Stimulated activated naive CD8-positive, alpha-beta T cell treated with anti-CD3 and anti-CD28 coated beads, Interleukin-15, Interleukin-2, amounts not matched to agents 100 ng/mL and 50 ng/mL, for 24 hours (primary cell): ENCODE results near the gene NIFK.

Experiments
- H3K27ac Mint-ChIP-seq: one replicate; pipeline ENCODE4 v1.8.0; 2021; ENCODE audit warnings: mild to moderate bottlenecking, mixed read lengths
- H3K27me3 Mint-ChIP-seq: one replicate; pipeline ENCODE4 v1.8.0; 2021; ENCODE audit warnings: mixed read lengths
- H3K36me3 Mint-ChIP-seq: one replicate; pipeline ENCODE4 v1.8.0; 2021; ENCODE audit warnings: low read depth, mixed read lengths
- H3K4me1 Mint-ChIP-seq: one replicate; pipeline ENCODE4 v1.8.0; 2021; ENCODE audit warnings: low read depth, mixed read lengths
- H3K4me3 Mint-ChIP-seq: one replicate; pipeline ENCODE4 v1.8.0; 2021; ENCODE audit warnings: mild to moderate bottlenecking, mixed read lengths
- H3K9me3 Mint-ChIP-seq: one replicate; pipeline ENCODE4 v1.8.0; 2021; ENCODE audit warnings: mixed read lengths

NIFK gene

DNA sequence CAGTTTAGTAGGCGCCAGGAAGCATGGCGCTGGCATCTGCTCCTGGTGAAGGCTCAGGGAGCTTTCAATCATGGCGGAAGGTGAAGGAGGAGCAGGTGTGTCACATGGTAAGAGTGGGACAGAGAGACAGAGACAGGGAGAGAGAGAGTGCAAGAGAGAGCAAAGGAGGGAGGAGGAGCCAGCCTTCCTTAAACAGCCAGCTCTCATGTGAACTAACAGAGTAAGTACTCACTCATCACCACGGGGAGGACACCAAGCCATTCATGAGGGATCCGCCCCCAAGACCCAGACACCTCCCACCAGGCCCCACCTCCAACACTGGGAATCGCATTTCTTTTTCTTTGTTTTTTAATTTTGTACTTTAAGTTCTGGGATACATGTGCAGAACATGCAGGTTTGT, 46.6 kb downstream of the NIFK start:
- Mint-ChIP-seq H3K4me1 (no peaks in the 10 kb centered on the region), H3K36me3 (no peaks in the 10 kb centered on the region), H3K9me3 (no peaks in the 10 kb centered on the region), H3K27ac (no peak overlapping the region), H3K27me3 (no peaks in the 10 kb centered on the region), H3K4me3 (no peak overlapping the region)

DNA sequence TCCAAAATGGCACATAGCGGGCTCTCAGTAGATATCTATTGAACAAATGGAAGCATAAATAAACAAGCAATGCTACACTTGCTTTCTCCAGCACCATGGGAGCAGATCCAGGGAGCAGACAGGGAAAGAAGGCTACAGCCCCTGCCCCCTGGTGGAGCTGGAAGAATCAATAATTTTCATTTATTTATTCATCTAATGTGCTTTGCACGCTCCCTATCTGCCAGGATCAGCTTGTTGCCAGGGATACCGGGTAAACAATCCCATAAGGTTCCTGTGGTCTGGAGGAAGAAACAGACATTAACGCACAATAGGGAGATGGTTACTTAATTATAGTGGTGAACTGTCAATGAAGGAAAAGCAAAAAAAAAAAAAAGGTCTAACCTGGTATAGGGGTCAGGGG, 47.3 kb downstream of the NIFK start:
- H3K4me3 Mint-ChIP-seq: no peak overlapping the region
- no peaks in the 10 kb centered on the region for H3K4me1 Mint-ChIP-seq
- H3K9me3 Mint-ChIP-seq: peaks cover under 1% of the 10 kb centered on the region
- H3K36me3 Mint-ChIP-seq: no peaks in the 10 kb centered on the region
- H3K27ac Mint-ChIP-seq: no peak overlapping the region
- no peaks in the 10 kb centered on the region for H3K27me3 Mint-ChIP-seq

DNA sequence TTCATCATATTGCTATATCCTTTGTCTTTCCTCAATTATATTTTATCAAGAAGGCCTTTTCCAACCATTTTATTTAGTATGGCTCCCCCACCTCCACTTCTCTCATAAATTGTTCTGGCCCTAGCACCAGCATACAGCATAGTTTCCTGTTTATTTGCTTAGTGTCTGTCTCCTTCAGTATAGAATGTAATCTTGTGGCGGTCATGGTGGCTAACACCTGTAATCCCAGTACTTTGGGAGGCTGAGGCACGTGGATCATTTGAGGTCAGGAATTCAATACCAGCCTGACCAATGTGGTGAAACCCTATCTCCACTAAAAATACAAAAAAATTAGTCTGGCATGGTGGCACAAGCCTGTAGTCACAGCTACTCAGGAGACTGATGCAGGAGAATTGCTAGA, 47.9 kb downstream of the NIFK start:
- Mint-ChIP-seq H3K4me1 (no peaks in the 10 kb centered on the region), H3K9me3 (peaks cover 6% of the 10 kb centered on the region), H3K27ac (no peak overlapping the region), H3K4me3 (no peak overlapping the region), H3K27me3 (no peaks in the 10 kb centered on the region), H3K36me3 (peaks cover 5% of the 10 kb centered on the region)

DNA sequence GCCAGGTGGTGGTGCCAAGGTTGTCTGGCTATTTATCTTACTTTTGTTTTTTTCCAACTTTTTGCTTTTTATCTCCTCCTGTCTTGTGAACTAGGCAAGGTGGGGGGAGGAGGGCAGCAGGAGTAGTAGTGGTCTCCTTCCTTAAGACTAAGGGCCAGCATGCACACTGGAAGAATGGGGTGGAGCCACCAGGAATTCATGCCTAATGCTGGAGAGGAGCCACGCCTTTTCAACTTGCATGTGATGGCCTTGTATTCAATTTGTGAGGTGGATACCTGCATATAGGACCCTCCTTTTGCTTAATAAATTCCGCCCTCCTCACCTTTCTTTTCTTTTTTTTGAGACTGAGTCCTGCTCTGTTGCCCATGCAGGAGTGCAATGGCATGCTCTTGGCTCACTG, 49.8 kb downstream of the NIFK start:
- Mint-ChIP-seq H3K36me3 (peaks cover 12% of the 10 kb centered on the region), H3K9me3 (peaks cover 15% of the 10 kb centered on the region), H3K4me3 (no peak overlapping the region), H3K4me1 (no peaks in the 10 kb centered on the region), H3K27ac (no peak overlapping the region), H3K27me3 (no peaks in the 10 kb centered on the region)

DNA sequence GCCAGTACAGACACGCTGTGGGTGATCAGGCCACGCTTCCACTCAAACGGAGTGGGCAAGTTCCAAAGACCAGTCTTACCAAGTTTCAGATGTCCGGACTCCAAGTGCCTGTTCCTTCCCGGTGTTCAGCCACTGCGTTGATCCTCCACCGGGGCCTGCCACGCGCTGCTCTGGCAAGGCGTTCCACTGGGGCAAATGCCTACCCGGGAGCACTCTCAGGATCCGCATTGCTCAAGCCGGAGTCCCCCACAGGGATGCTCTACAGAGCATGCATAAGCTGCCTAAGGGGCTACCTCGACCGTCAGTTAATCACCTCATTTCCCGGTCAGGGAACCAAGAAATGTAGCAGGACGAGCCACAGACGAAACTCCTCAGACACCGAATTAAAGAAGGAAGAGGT, 50.5 kb downstream of the NIFK start:
- no peaks in the 10 kb centered on the region for H3K27me3 Mint-ChIP-seq
- no peak overlapping the region for H3K27ac Mint-ChIP-seq

DNA sequence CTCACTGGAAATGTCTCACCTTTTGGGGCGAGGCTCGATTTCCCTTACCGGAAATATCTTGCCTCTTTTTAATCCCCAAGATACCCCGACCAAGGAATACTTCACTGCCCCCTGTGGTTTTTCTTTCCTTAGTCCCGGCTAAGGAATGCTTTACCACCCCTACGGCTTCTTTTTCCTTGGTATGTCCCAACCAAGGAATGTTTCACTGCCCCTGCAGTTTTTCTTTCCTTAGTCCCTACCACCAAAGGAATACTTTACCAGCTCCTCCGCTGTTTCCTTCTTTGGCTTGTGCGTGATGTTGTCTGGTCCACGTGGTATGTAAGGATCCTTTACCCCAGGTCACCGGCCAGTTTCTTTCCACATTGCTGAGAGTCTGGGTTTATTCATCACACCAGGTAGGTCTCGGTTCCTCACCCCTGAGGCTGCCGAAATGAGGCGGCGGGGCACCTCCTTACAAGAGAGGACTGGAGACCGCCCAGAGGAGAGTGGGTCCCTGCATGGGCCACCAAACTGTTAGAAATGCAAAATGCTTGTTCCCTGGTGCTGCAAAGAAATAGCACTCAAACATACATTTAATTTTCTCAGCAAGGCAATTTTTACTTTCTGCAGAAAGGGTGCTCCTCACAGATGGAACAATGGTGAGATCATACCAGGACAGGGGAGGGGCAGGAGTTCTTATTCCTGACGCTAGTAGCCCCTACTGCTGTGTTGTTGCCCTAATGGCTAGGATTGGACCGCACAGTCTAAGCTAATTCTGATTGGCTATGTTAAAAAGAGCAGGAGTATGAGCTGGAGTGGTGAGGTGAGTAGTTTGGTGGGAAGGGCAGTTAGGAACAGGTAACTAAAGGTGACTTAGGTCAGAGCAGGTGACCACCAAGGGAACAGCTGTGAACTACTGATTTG, 54.0 kb downstream of the NIFK start:
- H3K27ac Mint-ChIP-seq: no peak overlapping the region
- no peaks in the 10 kb centered on the region for H3K27me3 Mint-ChIP-seq
- H3K4me1 Mint-ChIP-seq: no peaks in the 10 kb centered on the region
- no peak overlapping the region for H3K4me3 Mint-ChIP-seq
- peaks cover 20% of the 10 kb centered on the region for H3K36me3 Mint-ChIP-seq
- peaks cover 36% of the 10 kb centered on the region for H3K9me3 Mint-ChIP-seq

More for the DNA sequence above, 50.5 kb downstream of the NIFK start:
- no peaks in the 10 kb centered on the region for H3K4me1 Mint-ChIP-seq
- H3K9me3 Mint-ChIP-seq: peaks cover 21% of the 10 kb centered on the region
- H3K36me3 Mint-ChIP-seq: peaks cover 16% of the 10 kb centered on the region
- no peak overlapping the region for H3K4me3 Mint-ChIP-seq

DNA sequence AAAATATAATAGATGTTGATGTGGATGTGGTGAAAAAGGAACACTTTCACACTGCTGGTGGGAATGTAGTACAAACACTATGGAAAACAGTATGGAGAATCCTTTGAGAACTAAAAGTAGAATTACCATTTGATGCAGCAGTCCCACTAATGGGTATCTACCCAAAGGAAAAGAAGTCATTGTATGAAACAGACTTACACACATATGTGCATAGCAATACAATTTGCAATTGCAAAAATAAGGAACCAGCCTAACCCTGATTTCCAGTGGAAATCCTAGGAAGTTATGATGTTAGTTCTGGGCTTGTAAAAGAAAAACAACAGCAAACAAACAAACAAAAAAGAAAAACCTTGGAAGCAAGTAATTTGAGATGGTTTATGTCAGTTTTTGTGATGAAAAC, 58.8 kb downstream of the NIFK start:
- Mint-ChIP-seq H3K4me1 (no peaks in the 10 kb centered on the region), H3K27ac (no peak overlapping the region), H3K36me3 (peaks cover 19% of the 10 kb centered on the region), H3K4me3 (no peak overlapping the region), H3K9me3 (peaks cover 43% of the 10 kb centered on the region), H3K27me3 (no peaks in the 10 kb centered on the region)
